ENCODE data around the gene ECT2. TPM values are rescaled to one million over a fixed set of nuclear protein-coding genes. Genes with fewer than 3 reads are reported as not detected.
"Not testable (repeated sequence)": the region's sequence is repeated elsewhere in the genome, so short reads cannot be mapped to it uniquely, and the experiment has no call there.

The ECT2 gene
- total RNA-seq, 2 experiments from 2014 or later: 48.2 to 52.8 TPM

- CTCF ChIA-PET: no interaction called here
- intact Hi-C loops (cut with micrococcal nuclease): no loop called here
- H3K9me3 Mint-ChIP-seq: no peaks in the 10 kb centered on the region
- no peaks in the 10 kb centered on the region for H3K36me3 Mint-ChIP-seq
- peaks cover 10% of the 10 kb centered on the region for H3K27me3 Mint-ChIP-seq
- no peak overlapping the region for H3K27ac Mint-ChIP-seq
- POLR2A ChIA-PET: no interaction called here
- no peak overlapping the region for H3K4me3 Mint-ChIP-seq
- H3K4me1 Mint-ChIP-seq (ENCODE audit: low read depth): peaks cover 4% of the 10 kb centered on the region
- no peak for DNase-seq
These were observed 98.4 kb downstream of the ECT2 start for GRCh38 chr3:172848910-172849309.

- H3K4me3 Mint-ChIP-seq: no peak overlapping the region
- DNase-seq: no peak
- H3K36me3 Mint-ChIP-seq: no peaks in the 10 kb centered on the region
- H3K9me3 Mint-ChIP-seq: no peaks in the 10 kb centered on the region
- intact Hi-C loops (cut with micrococcal nuclease): no loop called here
- ChIA-PET CTCF (no interaction called here), POLR2A (no interaction called here)
- H3K27me3 Mint-ChIP-seq: peaks cover 7% of the 10 kb centered on the region
- H3K4me1 Mint-ChIP-seq (ENCODE audit: low read depth): no peaks in the 10 kb centered on the region
- no peak overlapping the region for H3K27ac Mint-ChIP-seq
These were observed 102.5 kb downstream of the ECT2 start for GRCh38 chr3:172853005-172853404.

GRCh38 chr3:172853921-172854666 is 103.6 kb downstream of the ECT2 start:
- no peaks in the 10 kb centered on the region for H3K4me1 Mint-ChIP-seq (ENCODE audit: low read depth)
- peaks cover 7% of the 10 kb centered on the region for H3K27me3 Mint-ChIP-seq
- ChIA-PET POLR2A (no interaction called here), CTCF (interaction anchor here (0.6 kb wide), 1 partner anchor 20 kb away, joined by 3 read pairs; no protein-coding TSS in a partner anchor)
- H3K36me3 Mint-ChIP-seq: no peaks in the 10 kb centered on the region
- no peaks in the 10 kb centered on the region for H3K9me3 Mint-ChIP-seq
- intact Hi-C loops (cut with micrococcal nuclease): no loop called here
- no peak overlapping the region for H3K27ac Mint-ChIP-seq
- H3K4me3 Mint-ChIP-seq: no peak overlapping the region
- no peak for DNase-seq

- Mint-ChIP-seq H3K4me1 (ENCODE audit: low read depth) (no peaks in the 10 kb centered on the region), H3K27me3 (peaks cover 6% of the 10 kb centered on the region), H3K9me3 (no peaks in the 10 kb centered on the region), H3K36me3 (no peaks in the 10 kb centered on the region), H3K4me3 (no peak overlapping the region), H3K27ac (no peak overlapping the region)
- DNase-seq: no peak
- intact Hi-C loops (cut with micrococcal nuclease): no loop called here
- ChIA-PET POLR2A (no interaction called here), CTCF (no interaction called here)
These were observed 104.5 kb downstream of the ECT2 start for GRCh38 chr3:172855037-172855436.

GRCh38 chr3:172856795-172857742 is 106.5 kb downstream of the ECT2 start:
- Mint-ChIP-seq H3K27ac (no peak overlapping the region), H3K4me1 (ENCODE audit: low read depth) (no peaks in the 10 kb centered on the region), H3K4me3 (no peak overlapping the region), H3K27me3 (peaks cover 4% of the 10 kb centered on the region), H3K9me3 (no peaks in the 10 kb centered on the region), H3K36me3 (no peaks in the 10 kb centered on the region)
- ChIA-PET POLR2A (no interaction called here), CTCF (interaction anchor here (0.6 kb wide), 1 partner anchor 21 kb away, joined by 5 read pairs; no protein-coding TSS in a partner anchor)
- no peak for DNase-seq
- intact Hi-C loops (cut with micrococcal nuclease): no loop called here

GRCh38 chr3:172859041-172859440 is 108.5 kb downstream of the ECT2 start:
- no peak for DNase-seq
- H3K27ac Mint-ChIP-seq: no peak overlapping the region
- POLR2A ChIA-PET: no interaction called here
- no peaks in the 10 kb centered on the region for H3K36me3 Mint-ChIP-seq
- no peaks in the 10 kb centered on the region for H3K4me1 Mint-ChIP-seq (ENCODE audit: low read depth)
- no peaks in the 10 kb centered on the region for H3K9me3 Mint-ChIP-seq
- H3K27me3 Mint-ChIP-seq: peaks cover 4% of the 10 kb centered on the region
- intact Hi-C loops (cut with micrococcal nuclease): no loop called here
- H3K4me3 Mint-ChIP-seq: no peak overlapping the region
- CTCF ChIA-PET: no interaction called here

GRCh38 chr3:172866726-172867350 is 116.3 kb downstream of the ECT2 start:
- intact Hi-C loops (cut with micrococcal nuclease); H3K4me1 Mint-ChIP-seq (ENCODE audit: low read depth); H3K36me3 Mint-ChIP-seq; H3K27me3 Mint-ChIP-seq; H3K4me3 Mint-ChIP-seq; H3K9me3 Mint-ChIP-seq; CTCF ChIA-PET; H3K27ac Mint-ChIP-seq; POLR2A ChIA-PET; DNase-seq: not testable (repeated sequence)

GRCh38 chr3:172868582-172869200 is 118.2 kb downstream of the ECT2 start:
- H3K4me3 Mint-ChIP-seq: no peak overlapping the region
- no peak overlapping the region for H3K27ac Mint-ChIP-seq
- POLR2A ChIA-PET: no interaction called here
- H3K4me1 Mint-ChIP-seq (ENCODE audit: low read depth): no peaks in the 10 kb centered on the region
- H3K27me3 Mint-ChIP-seq: no peaks in the 10 kb centered on the region
- no peaks in the 10 kb centered on the region for H3K9me3 Mint-ChIP-seq
- CTCF ChIA-PET: interaction anchor here (0.5 to 1.0 kb wide), 2 partner anchors 137 to 196 kb away, joined by 3 read pairs; no protein-coding TSS in a partner anchor
- intact Hi-C loops (cut with micrococcal nuclease): no loop called here
- H3K36me3 Mint-ChIP-seq: no peaks in the 10 kb centered on the region
- DNase-seq: no peak

- no peak overlapping the region for H3K27ac Mint-ChIP-seq
- H3K4me1 Mint-ChIP-seq (ENCODE audit: low read depth): no peaks in the 10 kb centered on the region
- ChIA-PET POLR2A (no interaction called here), CTCF (no interaction called here)
- H3K27me3 Mint-ChIP-seq: no peaks in the 10 kb centered on the region
- H3K4me3 Mint-ChIP-seq: no peak overlapping the region
- intact Hi-C loops (cut with micrococcal nuclease): no loop called here
- no peaks in the 10 kb centered on the region for H3K9me3 Mint-ChIP-seq
- DNase-seq: no peak
- no peaks in the 10 kb centered on the region for H3K36me3 Mint-ChIP-seq
These were observed 118.8 kb downstream of the ECT2 start for GRCh38 chr3:172869368-172869771.

- no peaks in the 10 kb centered on the region for H3K9me3 Mint-ChIP-seq
- no peaks in the 10 kb centered on the region for H3K27me3 Mint-ChIP-seq
- H3K4me1 Mint-ChIP-seq (ENCODE audit: low read depth): no peaks in the 10 kb centered on the region
- ChIA-PET CTCF (no interaction called here), POLR2A (no interaction called here)
- no peak for DNase-seq
- intact Hi-C loops (cut with micrococcal nuclease): no loop called here
- H3K4me3 Mint-ChIP-seq: no peak overlapping the region
- H3K27ac Mint-ChIP-seq: no peak overlapping the region
- no peaks in the 10 kb centered on the region for H3K36me3 Mint-ChIP-seq
These were observed 119.4 kb downstream of the ECT2 start for GRCh38 chr3:172869784-172870518.
